GM23338 (cell line): ENCODE measurements around the gene AGBL4. TPM values are rescaled to one million over a fixed set of nuclear protein-coding genes. Genes with fewer than 3 reads are reported as not detected.

Source experiments
- ATAC-seq: fragments of 200-7000 bp; cut with Tn5 transposase; 3 replicates; pipeline ENCODE4 v1.9.1; 2020
- DNase-seq: peaks from one replicate; pipeline ENCODE4 v3.0.0-alpha.2; 2015; ENCODE audit warnings: low spot score
- H2AFZ ChIP-seq: fragments of 200-600 bp; sonication (generic); 2 replicates; pipeline ENCODE4 v1.8.0; 2016; ENCODE audit warnings: antibody characterized with exemption, mild to moderate bottlenecking, moderate library complexity
- H3F3A ChIP-seq: fragments of 200-600 bp; sonication (generic); replicated peaks from 2 replicates; pipeline ENCODE4 v1.8.0; 2017; ENCODE audit warnings: antibody characterized with exemption, mixed run types, low read depth
- H3K27ac ChIP-seq: fragments of 200-600 bp; sonication (generic); 2 replicates; pipeline ENCODE4 v1.6.1; 2016; ENCODE audit warnings: low read depth
- H3K27me3 ChIP-seq: fragments of 200-600 bp; sonication (generic); 2 replicates; pipeline ENCODE4 v1.8.0; 2016; ENCODE audit warnings: mild to moderate bottlenecking, mixed run types, moderate library complexity; ENCODE audit not compliant: insufficient read depth
- H3K36me3 ChIP-seq: fragments of 200-600 bp; sonication (generic); 2 replicates; pipeline ENCODE4 v1.8.0; 2016; ENCODE audit warnings: mild to moderate bottlenecking; ENCODE audit not compliant: insufficient read depth
- H3K4me1 ChIP-seq: fragments of 200-600 bp; sonication (generic); 2 replicates; pipeline ENCODE4 v1.8.0; 2016; ENCODE audit warnings: mild to moderate bottlenecking, moderate library complexity; ENCODE audit not compliant: insufficient read depth
- H3K4me2 ChIP-seq: fragments of 200-600 bp; sonication (generic); 2 replicates; pipeline ENCODE4 v1.7.1; 2017; ENCODE audit warnings: mixed run types
- H3K4me3 ChIP-seq: fragments of 200-600 bp; sonication (generic); 2 replicates; pipeline ENCODE4 v1.6.1; 2016; ENCODE audit warnings: mixed run types
- H3K79me2 ChIP-seq: fragments of 200-600 bp; sonication (generic); replicated peaks from 2 replicates; pipeline ENCODE4 v1.8.0; 2017; ENCODE audit warnings: mild to moderate bottlenecking; ENCODE audit not compliant: insufficient read depth
- H3K9me2 ChIP-seq: fragments of 200-600 bp; sonication (generic); 2 replicates; pipeline ENCODE4 v1.8.0; 2017; ENCODE audit not compliant: insufficient read depth
- H4K20me1 ChIP-seq: fragments of 200-600 bp; sonication (generic); replicated peaks from 2 replicates; pipeline ENCODE4 v1.8.0; 2017; ENCODE audit warnings: mild to moderate bottlenecking; ENCODE audit not compliant: insufficient read depth
- H3K27ac Mint-ChIP-seq: 2 replicates; pipeline ENCODE4 v1.8.0; 2020; ENCODE audit warnings: inconsistent platforms, mild to moderate bottlenecking, moderate library complexity, mixed read lengths
- H3K27me3 Mint-ChIP-seq: 3 replicates; pipeline ENCODE4 v1.8.0; 2022; ENCODE audit warnings: low read depth, mild to moderate bottlenecking, moderate library complexity, mixed read lengths, inconsistent platforms; ENCODE audit not compliant: insufficient read depth, poor library complexity
- H3K36me3 Mint-ChIP-seq: 3 replicates; pipeline ENCODE4 v1.8.0; 2021; ENCODE audit warnings: low read depth, mild to moderate bottlenecking, inconsistent platforms, moderate library complexity, mixed read lengths
- H3K4me1 Mint-ChIP-seq: 3 replicates; pipeline ENCODE4 v1.8.0; 2020; ENCODE audit warnings: mild to moderate bottlenecking, inconsistent platforms, mixed read lengths
- H3K4me3 Mint-ChIP-seq: 3 replicates; pipeline ENCODE4 v1.8.0; 2021; ENCODE audit warnings: moderate library complexity, mild to moderate bottlenecking, inconsistent platforms, mixed read lengths
- H3K9me3 Mint-ChIP-seq: 3 replicates; pipeline ENCODE4 v1.8.0; 2020; ENCODE audit warnings: moderate library complexity, mild to moderate bottlenecking, inconsistent platforms, mixed read lengths
- CREB1 ChIP-seq: fragments of 250-450 bp; sonication (Bioruptor Pico); IDR thresholded peaks from 2 replicates; pipeline ENCODE4 v1.5.0; 2020; ENCODE audit warnings: low read depth, mild to moderate bottlenecking, moderate library complexity
- CTCF ChIP-seq, 2 experiments: fragments of 200-600 bp in 1 of 2; sonication (generic) in 1 of 2; conservative IDR thresholded peaks; 2 replicates each; pipeline versions ENCODE4 v1.5.1 to v1.6.1; 2016 to 2017; ENCODE audit warnings: antibody characterized with exemption in 2 of 2, low read depth in 2 of 2, mild to moderate bottlenecking in 2 of 2, moderate library complexity in 1 of 2
- EZH2 ChIP-seq: fragments of 200-600 bp; sonication (generic); IDR thresholded peaks from one replicate; pipeline ENCODE4 v1.8.0; 2017; ENCODE audit warnings: antibody characterized with exemption, mild to moderate bottlenecking, low read depth; ENCODE audit not compliant: unreplicated experiment
- EZH2phosphoT487 ChIP-seq: fragments of 200-600 bp; sonication (generic); IDR thresholded peaks from one replicate; pipeline ENCODE4 v1.8.1; 2018; ENCODE audit warnings: antibody characterized with exemption; ENCODE audit not compliant: unreplicated experiment
- JUNB ChIP-seq: IDR thresholded peaks from one replicate; pipeline ENCODE4 v1.6.1; 2016; ENCODE audit warnings: antibody characterized with exemption; ENCODE audit not compliant: unreplicated experiment
- POLR2AphosphoS5 ChIP-seq: IDR thresholded peaks from 2 replicates; pipeline ENCODE4 v1.6.1; 2016; ENCODE audit warnings: antibody characterized with exemption, low read depth
- REST ChIP-seq: IDR thresholded peaks from one replicate; pipeline ENCODE4 v1.6.1; 2018; ENCODE audit warnings: antibody characterized with exemption; ENCODE audit not compliant: unreplicated experiment
- STAT1 ChIP-seq: IDR thresholded peaks from one replicate; pipeline ENCODE4 v1.6.1; 2016; ENCODE audit warnings: antibody characterized with exemption; ENCODE audit not compliant: unreplicated experiment
- ZNF114 ChIP-seq: fragments of 250-450 bp; sonication (Bioruptor Pico); IDR thresholded peaks from 2 replicates; pipeline ENCODE4 v1.5.0; 2020; ENCODE audit warnings: mild to moderate bottlenecking, moderate library complexity
- ZNF331 ChIP-seq: fragments of 250-450 bp; sonication (Bioruptor Pico); IDR thresholded peaks from 2 replicates; pipeline ENCODE4 v1.5.0; 2020; ENCODE audit warnings: low read depth, mild to moderate bottlenecking, moderate library complexity
- polyA plus RNA-seq: library from polyadenylated mRNA; unstranded; fragments of >200 nt; fragmentation: Nextera tagmentation; extraction: Ambion mirVana; gene quantifications from 2 replicates; pipeline ENCODE4 v1.2.1, GENCODE V29; 2016
- total RNA-seq: library from RNA; depleted of rRNA; stranded (reverse); fragments of >200 nt; shearing (Covaris generic); gene quantifications from 2 replicates; pipeline ENCODE4 v1.2.3, GENCODE V29; 2014
- TF ChIP-seq, protein P1 (sequence below): IDR thresholded peaks from 2 replicates; pipeline ENCODE4 v1.6.1; 2016; ENCODE audit warnings: antibody characterized with exemption
- TF ChIP-seq, protein P2 (sequence below): fragments of 250-450 bp; sonication (Bioruptor Pico); IDR thresholded peaks from 2 replicates; pipeline ENCODE4 v1.5.0; 2020; ENCODE audit warnings: mild to moderate bottlenecking, moderate library complexity

AGBL4 gene
- total and polyA plus RNA-seq, 2 experiments from 2014 or later, result 0.91 to 1.5 TPM

- no peaks in the 10 kb centered on the region for H3F3A ChIP-seq
- peaks cover 9% of the 10 kb centered on the region; the same call in 1 of the 2 replicates for H3K9me2 ChIP-seq
- H3K79me2 ChIP-seq, result no peaks in the 10 kb centered on the region
- no peak overlapping the region for H2AFZ ChIP-seq
- H3K27me3 ChIP-seq, result no peaks in the 10 kb centered on the region
- H3K4me3 ChIP-seq, result no peak overlapping the region
- H3K4me1 ChIP-seq, result peaks cover 12% of the 10 kb centered on the region; the same call in 1 of the 2 replicates
- no peak overlapping the region for H3K4me3 Mint-ChIP-seq
- H4K20me1 ChIP-seq, result no peaks in the 10 kb centered on the region
- peaks cover 11% of the 10 kb centered on the region for H3K36me3 Mint-ChIP-seq
- ATAC-seq (no peak), DNase-seq (peak; percentile 7)
- H3K27ac ChIP-seq, result no peak overlapping the region
- H3K27ac Mint-ChIP-seq, result no peak overlapping the region
- peaks cover 11% of the 10 kb centered on the region; the same call in 1 of the 2 replicates for H3K36me3 ChIP-seq
- TF ChIP-seq REST, result no peak
- TF ChIP-seq, protein P1, sequence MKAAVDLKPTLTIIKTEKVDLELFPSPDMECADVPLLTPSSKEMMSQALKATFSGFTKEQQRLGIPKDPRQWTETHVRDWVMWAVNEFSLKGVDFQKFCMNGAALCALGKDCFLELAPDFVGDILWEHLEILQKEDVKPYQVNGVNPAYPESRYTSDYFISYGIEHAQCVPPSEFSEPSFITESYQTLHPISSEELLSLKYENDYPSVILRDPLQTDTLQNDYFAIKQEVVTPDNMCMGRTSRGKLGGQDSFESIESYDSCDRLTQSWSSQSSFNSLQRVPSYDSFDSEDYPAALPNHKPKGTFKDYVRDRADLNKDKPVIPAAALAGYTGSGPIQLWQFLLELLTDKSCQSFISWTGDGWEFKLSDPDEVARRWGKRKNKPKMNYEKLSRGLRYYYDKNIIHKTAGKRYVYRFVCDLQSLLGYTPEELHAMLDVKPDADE, result no peak
- TF ChIP-seq CTCF (conservative IDR thresholded peaks at IDR 0.05; ENCODE audit: low read depth in 2 of 2), result no peak
- no peak for TF ChIP-seq ZNF331
- no peak for TF ChIP-seq JUNB
- no peak for TF ChIP-seq CREB1 (CRISPR knock-in tag)
- no peak for TF ChIP-seq POLR2AphosphoS5
- no peak for TF ChIP-seq EZH2
- TF ChIP-seq, protein P2, sequence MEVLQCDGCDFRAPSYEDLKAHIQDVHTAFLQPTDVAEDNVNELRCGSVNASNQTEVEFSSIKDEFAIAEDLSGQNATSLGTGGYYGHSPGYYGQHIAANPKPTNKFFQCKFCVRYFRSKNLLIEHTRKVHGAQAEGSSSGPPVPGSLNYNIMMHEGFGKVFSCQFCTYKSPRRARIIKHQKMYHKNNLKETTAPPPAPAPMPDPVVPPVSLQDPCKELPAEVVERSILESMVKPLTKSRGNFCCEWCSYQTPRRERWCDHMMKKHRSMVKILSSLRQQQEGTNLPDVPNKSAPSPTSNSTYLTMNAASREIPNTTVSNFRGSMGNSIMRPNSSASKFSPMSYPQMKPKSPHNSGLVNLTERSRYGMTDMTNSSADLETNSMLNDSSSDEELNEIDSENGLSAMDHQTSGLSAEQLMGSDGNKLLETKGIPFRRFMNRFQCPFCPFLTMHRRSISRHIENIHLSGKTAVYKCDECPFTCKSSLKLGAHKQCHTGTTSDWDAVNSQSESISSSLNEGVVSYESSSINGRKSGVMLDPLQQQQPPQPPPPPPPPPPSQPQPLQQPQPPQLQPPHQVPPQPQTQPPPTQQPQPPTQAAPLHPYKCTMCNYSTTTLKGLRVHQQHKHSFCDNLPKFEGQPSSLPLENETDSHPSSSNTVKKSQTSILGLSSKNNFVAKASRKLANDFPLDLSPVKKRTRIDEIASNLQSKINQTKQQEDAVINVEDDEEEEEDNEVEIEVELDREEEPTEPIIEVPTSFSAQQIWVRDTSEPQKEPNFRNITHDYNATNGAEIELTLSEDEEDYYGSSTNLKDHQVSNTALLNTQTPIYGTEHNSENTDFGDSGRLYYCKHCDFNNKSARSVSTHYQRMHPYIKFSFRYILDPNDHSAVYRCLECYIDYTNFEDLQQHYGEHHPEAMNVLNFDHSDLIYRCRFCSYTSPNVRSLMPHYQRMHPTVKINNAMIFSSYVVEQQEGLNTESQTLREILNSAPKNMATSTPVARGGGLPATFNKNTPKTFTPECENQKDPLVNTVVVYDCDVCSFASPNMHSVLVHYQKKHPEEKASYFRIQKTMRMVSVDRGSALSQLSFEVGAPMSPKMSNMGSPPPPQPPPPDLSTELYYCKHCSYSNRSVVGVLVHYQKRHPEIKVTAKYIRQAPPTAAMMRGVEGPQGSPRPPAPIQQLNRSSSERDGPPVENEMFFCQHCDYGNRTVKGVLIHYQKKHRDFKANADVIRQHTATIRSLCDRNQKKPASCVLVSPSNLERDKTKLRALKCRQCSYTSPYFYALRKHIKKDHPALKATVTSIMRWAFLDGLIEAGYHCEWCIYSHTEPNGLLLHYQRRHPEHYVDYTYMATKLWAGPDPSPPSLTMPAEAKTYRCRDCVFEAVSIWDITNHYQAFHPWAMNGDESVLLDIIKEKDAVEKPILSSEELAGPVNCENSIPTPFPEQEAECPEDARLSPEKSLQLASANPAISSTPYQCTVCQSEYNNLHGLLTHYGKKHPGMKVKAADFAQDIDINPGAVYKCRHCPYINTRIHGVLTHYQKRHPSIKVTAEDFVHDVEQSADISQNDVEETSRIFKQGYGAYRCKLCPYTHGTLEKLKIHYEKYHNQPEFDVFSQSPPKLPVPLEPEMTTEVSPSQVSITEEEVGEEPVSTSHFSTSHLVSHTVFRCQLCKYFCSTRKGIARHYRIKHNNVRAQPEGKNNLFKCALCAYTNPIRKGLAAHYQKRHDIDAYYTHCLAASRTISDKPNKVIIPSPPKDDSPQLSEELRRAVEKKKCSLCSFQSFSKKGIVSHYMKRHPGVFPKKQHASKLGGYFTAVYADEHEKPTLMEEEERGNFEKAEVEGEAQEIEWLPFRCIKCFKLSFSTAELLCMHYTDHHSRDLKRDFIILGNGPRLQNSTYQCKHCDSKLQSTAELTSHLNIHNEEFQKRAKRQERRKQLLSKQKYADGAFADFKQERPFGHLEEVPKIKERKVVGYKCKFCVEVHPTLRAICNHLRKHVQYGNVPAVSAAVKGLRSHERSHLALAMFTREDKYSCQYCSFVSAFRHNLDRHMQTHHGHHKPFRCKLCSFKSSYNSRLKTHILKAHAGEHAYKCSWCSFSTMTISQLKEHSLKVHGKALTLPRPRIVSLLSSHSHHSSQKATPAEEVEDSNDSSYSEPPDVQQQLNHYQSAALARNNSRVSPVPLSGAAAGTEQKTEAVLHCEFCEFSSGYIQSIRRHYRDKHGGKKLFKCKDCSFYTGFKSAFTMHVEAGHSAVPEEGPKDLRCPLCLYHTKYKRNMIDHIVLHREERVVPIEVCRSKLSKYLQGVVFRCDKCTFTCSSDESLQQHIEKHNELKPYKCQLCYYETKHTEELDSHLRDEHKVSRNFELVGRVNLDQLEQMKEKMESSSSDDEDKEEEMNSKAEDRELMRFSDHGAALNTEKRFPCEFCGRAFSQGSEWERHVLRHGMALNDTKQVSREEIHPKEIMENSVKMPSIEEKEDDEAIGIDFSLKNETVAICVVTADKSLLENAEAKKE, result no peak
- no peak for TF ChIP-seq STAT1
- TF ChIP-seq ZNF114 (CRISPR knock-in tag), result no peak
- no peak for TF ChIP-seq EZH2phosphoT487
- peaks cover 17% of the 10 kb centered on the region for H3K4me1 Mint-ChIP-seq
- no peaks in the 10 kb centered on the region for H3K9me3 Mint-ChIP-seq
- peaks cover 3% of the 10 kb centered on the region for H3K27me3 Mint-ChIP-seq
- no peak overlapping the region for H3K4me2 ChIP-seq
Measured at GRCh38 chr1:48753293-48753692, 1270.5 kb downstream of the AGBL4 start.
